Measurements from ENCODE around the gene PAIP1. TPM values are rescaled to one million over a fixed set of nuclear protein-coding genes. Genes with fewer than 3 reads are reported as not detected.
"Not testable (repeated sequence)": the region's sequence is repeated elsewhere in the genome, so short reads cannot be mapped to it uniquely, and the experiment has no call there.

The PAIP1 gene
- total RNA-seq, 4 donors from 2014 or later, result 41.5 to 69.1 (median 47.4) TPM

DNA sequence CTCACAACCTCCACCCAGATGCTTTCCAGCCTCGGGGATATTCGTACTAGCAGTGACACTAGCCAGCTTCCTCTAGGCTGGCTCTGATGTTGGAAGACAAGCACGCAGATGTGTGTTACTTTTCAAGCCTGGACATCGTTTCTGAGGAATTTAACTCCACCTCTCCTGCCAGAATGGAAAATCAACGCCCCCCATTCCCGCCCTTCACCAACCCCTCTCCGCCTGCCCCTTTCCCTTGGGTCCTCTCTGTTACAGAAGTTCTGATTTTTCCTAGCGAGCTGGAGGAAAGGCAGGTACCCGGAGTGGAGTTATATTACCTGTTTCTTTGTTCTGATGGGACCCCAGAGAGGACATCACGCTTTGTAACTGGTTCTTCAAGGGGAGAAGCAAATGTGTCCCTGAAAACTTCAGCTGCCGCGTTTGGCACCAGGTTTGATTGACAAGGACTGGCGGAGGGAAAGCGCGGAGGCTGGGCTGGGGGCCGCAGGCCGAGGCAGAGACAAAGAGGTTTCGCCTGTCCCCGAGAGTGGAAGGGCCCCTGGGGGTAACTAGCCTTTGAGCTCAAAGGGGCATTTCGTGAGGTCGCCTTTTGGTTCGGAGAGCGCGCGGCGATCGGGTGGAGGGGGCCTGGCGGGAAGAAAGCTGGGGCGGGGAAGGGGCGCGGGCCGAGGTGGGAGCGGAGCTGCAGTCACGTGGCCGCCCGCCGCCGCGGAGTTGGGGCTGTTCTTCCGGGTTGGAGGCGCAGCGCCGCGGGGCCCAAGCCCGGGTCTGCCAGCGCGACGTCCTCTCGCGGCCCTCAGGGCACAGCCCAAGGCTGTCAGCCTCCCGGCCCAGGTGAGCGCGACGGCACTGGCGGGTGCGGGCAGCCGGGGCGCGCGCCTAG lies 45.8 kb upstream of the PAIP1 start, which contains the start of gene NNT:
NNT (plus strand) TSS at position 720 of the 883 bp plus-strand sequence. CDS start 6,016 bp downstream, outside the sequence.
- H3K27ac ChIP-seq, result peak within 1 kb of the TSS; percentile 90
- TF ChIP-seq POLR2AphosphoS5 (IDR thresholded peaks at IDR 0.05) (peak in 2 of 3 donors; percentile 15 to 22), POLR2A (IDR thresholded peaks at IDR 0.05) (no peak)
- peaks cover 33% of the 10 kb centered on the region for H3K4me1 ChIP-seq
- H3K4me3 ChIP-seq, result peak within 1 kb of the TSS; percentile 82
- DNase-seq (ENCODE audit: low spot score in 2 of 2), result peak; percentile 85 to 90
- under 1% methylated on average over 26 of the region's 60 CpGs for WGBS
- no peaks in the 10 kb centered on the region for H3K36me3 ChIP-seq
- no peaks in the 10 kb centered on the region for H3K9me3 ChIP-seq
- H3K27me3 ChIP-seq, result no peaks in the 10 kb centered on the region

DNA sequence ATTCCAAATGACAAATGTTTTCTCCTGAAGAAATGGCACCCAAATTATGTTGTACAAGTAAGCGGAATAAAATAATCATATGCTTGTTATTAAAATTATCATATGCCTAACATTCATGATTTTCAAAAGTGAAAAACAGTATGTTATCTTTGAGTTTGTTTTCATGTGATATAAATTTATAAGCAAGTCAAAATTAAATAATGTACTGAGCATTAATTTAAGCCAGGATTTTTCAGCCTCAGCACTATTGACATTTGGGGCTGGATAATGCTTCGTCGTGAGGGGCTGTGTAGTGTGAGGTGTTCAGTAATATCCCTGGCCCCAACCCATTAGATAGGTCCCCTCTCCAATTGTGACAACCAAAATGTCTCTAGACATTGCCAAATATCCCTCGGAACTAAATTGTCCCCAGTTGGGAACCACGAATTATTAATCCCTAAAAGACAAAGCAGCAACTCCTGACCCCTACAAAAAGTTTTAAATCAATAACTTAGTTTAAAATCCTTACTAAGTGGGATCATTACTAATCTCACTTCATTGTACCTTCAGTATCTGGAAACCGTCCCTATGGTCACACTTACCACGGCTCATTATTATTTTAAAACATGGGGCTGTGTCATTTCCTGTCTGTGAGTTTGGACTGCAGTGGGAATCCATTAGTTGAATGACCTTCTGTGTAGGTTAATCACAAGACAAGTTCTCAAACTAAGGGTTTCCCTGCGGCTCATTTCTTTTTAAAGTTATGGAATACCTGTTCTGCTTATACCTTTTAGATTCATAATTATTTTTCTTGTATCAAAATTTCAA lies 44.8 kb upstream of the PAIP1 start:
- H3K27me3 ChIP-seq, result no peaks in the 10 kb centered on the region
- WGBS, result 61% methylated on average over 8 of the region's 8 CpGs
- H3K4me1 ChIP-seq, result peaks cover 33% of the 10 kb centered on the region
- H3K36me3 ChIP-seq, result no peaks in the 10 kb centered on the region
- no peaks in the 10 kb centered on the region for H3K9me3 ChIP-seq
- H3K27ac ChIP-seq, result peak overlapping the region; percentile 90
- peak overlapping the region; percentile 82 for H3K4me3 ChIP-seq
- TF ChIP-seq EP300 (IDR thresholded peaks at IDR 0.05) (no peak), POLR2AphosphoS5 (IDR thresholded peaks at IDR 0.05) (no peak), POLR2A (IDR thresholded peaks at IDR 0.05) (no peak)
- TF ChIP-seq, protein P1, sequence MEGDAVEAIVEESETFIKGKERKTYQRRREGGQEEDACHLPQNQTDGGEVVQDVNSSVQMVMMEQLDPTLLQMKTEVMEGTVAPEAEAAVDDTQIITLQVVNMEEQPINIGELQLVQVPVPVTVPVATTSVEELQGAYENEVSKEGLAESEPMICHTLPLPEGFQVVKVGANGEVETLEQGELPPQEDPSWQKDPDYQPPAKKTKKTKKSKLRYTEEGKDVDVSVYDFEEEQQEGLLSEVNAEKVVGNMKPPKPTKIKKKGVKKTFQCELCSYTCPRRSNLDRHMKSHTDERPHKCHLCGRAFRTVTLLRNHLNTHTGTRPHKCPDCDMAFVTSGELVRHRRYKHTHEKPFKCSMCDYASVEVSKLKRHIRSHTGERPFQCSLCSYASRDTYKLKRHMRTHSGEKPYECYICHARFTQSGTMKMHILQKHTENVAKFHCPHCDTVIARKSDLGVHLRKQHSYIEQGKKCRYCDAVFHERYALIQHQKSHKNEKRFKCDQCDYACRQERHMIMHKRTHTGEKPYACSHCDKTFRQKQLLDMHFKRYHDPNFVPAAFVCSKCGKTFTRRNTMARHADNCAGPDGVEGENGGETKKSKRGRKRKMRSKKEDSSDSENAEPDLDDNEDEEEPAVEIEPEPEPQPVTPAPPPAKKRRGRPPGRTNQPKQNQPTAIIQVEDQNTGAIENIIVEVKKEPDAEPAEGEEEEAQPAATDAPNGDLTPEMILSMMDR (IDR thresholded peaks at IDR 0.05), result no peak
- DNase-seq (ENCODE audit: low spot score in 2 of 2), result no peak

DNA sequence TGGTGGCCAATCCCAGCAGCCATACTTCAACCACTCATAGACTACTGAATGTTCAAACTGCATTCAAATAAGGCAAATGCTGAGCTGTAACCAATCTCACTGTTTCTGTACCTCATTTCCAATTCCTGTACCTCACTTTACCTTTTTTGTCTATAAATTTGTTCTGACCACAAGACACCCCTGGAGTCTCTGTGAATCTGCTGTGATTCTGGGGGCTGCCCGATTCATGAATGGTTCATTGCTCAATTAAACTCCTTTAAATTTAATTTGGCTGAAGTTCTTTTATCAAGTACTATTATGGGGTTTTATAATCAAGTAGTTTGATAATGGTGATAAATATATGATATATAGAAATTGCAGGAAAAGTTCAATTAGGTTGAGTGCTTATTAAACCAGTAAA lies 42.0 kb upstream of the PAIP1 start:
- 100% methylated on average over 1 of the region's 1 CpG for WGBS
- not testable (repeated sequence) for DNase-seq (ENCODE audit: low spot score in 2 of 2); H3K27me3 ChIP-seq; H3K9me3 ChIP-seq; H3K4me3 ChIP-seq; H3K27ac ChIP-seq; H3K36me3 ChIP-seq
- H3K4me1 ChIP-seq, result peaks cover 18% of the 10 kb centered on the region

DNA sequence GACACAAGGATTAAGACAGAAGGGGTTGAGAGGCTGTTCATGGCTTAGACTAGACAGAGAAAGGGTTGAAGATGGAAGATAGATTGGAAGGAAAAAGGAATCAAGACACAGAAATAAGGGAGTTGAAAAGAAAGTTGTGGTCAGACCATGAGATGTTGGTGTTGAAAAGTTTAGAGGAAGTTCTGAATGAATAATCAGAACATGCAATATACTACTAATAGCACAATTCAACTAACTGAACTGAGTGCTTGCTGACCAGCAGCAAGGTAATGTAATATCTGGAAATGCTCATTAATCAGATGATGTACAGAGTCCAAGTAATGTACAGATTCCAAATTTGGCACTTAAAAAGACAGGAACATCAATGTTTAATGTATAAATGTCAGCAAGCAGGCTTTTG lies 35.5 kb upstream of the PAIP1 start:
- H3K27me3 ChIP-seq, result no peaks in the 10 kb centered on the region
- no peak overlapping the region for H3K27ac ChIP-seq
- no peak for TF ChIP-seq POLR2A (IDR thresholded peaks at IDR 0.05)
- no peak for TF ChIP-seq POLR2AphosphoS5 (IDR thresholded peaks at IDR 0.05)
- no peak for TF ChIP-seq EP300 (IDR thresholded peaks at IDR 0.05)
- TF ChIP-seq, protein P1 (IDR thresholded peaks at IDR 0.05), result no peak
- H3K36me3 ChIP-seq, result no peaks in the 10 kb centered on the region
- H3K4me1 ChIP-seq, result no peaks in the 10 kb centered on the region
- no peaks in the 10 kb centered on the region for H3K9me3 ChIP-seq
- DNase-seq (ENCODE audit: low spot score in 2 of 2), result no peak
- H3K4me3 ChIP-seq, result no peak overlapping the region

DNA sequence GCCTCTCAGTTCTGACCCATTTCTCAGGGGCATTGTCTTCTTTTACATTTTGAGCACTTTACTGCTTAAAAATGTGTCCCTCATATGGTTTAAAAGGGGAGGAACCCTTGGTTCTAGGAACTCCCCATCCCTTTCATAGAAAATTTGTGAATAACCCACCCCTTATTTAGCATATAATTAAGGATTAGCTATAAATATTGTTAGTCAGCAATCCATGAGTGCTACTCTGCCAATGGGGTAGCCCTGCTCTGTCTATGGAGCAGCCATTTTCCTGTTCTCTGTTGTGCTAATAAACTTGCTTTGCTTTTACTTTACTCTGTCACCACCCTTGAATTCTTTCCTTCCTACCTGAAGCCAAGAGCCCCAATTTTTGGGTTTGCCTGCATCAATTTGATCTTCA lies 33.8 kb upstream of the PAIP1 start:
- H3K27me3 ChIP-seq, result no peaks in the 10 kb centered on the region
- H3K36me3 ChIP-seq, result no peaks in the 10 kb centered on the region
- no peak for DNase-seq (ENCODE audit: low spot score in 2 of 2)
- H3K27ac ChIP-seq, result no peak overlapping the region
- H3K4me1 ChIP-seq, result no peaks in the 10 kb centered on the region
- TF ChIP-seq POLR2AphosphoS5 (IDR thresholded peaks at IDR 0.05), result no peak
- TF ChIP-seq POLR2A (IDR thresholded peaks at IDR 0.05), result no peak
- TF ChIP-seq, protein P1 (IDR thresholded peaks at IDR 0.05), result no peak
- no peak for TF ChIP-seq EP300 (IDR thresholded peaks at IDR 0.05)
- H3K9me3 ChIP-seq, result no peaks in the 10 kb centered on the region
- no peak overlapping the region for H3K4me3 ChIP-seq

DNA sequence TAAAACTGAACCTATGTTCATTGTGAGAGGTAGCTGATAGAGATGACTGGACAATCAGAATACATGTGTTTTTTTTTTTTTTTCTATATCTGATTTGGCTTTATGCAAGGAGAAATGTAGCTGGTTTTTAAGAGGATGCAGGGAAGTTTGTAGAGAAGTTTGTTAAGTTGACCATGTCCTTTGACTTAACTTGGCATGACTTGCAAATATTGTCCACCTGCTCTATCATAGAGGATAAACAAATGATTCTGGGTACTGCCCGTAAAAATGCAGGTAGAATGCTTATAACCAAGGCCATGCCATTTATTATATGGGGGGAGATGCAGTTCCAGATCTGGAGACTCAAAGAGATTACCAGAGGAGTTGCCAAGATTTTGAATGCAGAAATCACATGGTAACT lies 32.4 kb upstream of the PAIP1 start:
- Histone ChIP-seq H3K27me3 (no peaks in the 10 kb centered on the region), H3K4me3 (no peak overlapping the region), H3K9me3 (no peaks in the 10 kb centered on the region), H3K4me1 (no peaks in the 10 kb centered on the region), H3K36me3 (no peaks in the 10 kb centered on the region), H3K27ac (no peak overlapping the region)
- TF ChIP-seq POLR2A (IDR thresholded peaks at IDR 0.05) (no peak), POLR2AphosphoS5 (IDR thresholded peaks at IDR 0.05) (no peak), EP300 (IDR thresholded peaks at IDR 0.05) (no peak)
- TF ChIP-seq, protein P1 (IDR thresholded peaks at IDR 0.05), result no peak
- WGBS, result 92% methylated on average over 1 of the region's 1 CpG
- DNase-seq (ENCODE audit: low spot score in 2 of 2), result no peak

Measured in suprapubic skin (tissue), 4 donors.